GM13977 (cell line): ENCODE measurements around the gene C1orf115.

Source experiments
- DNase-seq: peaks from one replicate; pipeline ENCODE4 v3.0.0; 2012; ENCODE audit warnings: low spot score
- CTCF ChIP-seq: IDR thresholded peaks from 2 replicates; pipeline ENCODE4 v1.5.1; 2012; ENCODE audit warnings: mild to moderate bottlenecking, control low read depth; ENCODE audit not compliant: insufficient read depth; ENCODE audit errors: extremely low read depth, missing control alignments
- in situ Hi-C: fragments of 300-500 bp; cut with MboI; formaldehyde crosslinking; loops from one replicate; pipeline ENCODE4 v1.12.0; 2022; ENCODE audit warnings: low sequenced_read_pairs, low pct_unique_long_range_greater_than_20kb, mixed read lengths, inconsistent platforms; ENCODE audit not compliant: unreplicated experiment

Gene C1orf115

GRCh38 chr1:220692436-220693228, 2.5 kb downstream of the C1orf115 start:
- no peak for TF ChIP-seq CTCF
- no peak for DNase-seq
- in situ Hi-C loops = no loop called here

- in situ Hi-C loops = no loop called here
- DNase-seq = no peak
- no peak for TF ChIP-seq CTCF
Measured at GRCh38 chr1:220694866-220695382, 4.8 kb downstream of the C1orf115 start.

DNA sequence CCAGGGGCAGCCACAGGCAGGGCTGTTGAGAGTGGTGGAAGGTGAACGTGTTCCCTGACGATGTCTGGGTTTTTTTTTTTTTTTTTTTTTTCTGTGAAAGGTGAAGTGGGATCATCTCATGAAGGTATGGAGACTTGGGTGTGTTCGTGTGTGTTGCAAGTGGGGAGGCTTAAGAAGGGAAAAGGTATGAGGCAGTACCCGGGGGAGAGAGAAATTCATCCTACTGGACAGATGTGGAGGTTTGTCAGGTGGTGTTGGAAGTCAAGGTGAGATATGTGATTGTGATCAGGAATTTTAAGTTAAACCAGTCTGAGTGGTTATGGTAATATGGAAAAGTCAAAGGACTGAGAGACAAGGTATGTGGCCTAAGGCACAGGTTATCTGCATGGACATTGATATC, 5.3 kb downstream of the C1orf115 start:
- in situ Hi-C loops = no loop called here
- no peak for DNase-seq
- no peak for TF ChIP-seq CTCF

DNA sequence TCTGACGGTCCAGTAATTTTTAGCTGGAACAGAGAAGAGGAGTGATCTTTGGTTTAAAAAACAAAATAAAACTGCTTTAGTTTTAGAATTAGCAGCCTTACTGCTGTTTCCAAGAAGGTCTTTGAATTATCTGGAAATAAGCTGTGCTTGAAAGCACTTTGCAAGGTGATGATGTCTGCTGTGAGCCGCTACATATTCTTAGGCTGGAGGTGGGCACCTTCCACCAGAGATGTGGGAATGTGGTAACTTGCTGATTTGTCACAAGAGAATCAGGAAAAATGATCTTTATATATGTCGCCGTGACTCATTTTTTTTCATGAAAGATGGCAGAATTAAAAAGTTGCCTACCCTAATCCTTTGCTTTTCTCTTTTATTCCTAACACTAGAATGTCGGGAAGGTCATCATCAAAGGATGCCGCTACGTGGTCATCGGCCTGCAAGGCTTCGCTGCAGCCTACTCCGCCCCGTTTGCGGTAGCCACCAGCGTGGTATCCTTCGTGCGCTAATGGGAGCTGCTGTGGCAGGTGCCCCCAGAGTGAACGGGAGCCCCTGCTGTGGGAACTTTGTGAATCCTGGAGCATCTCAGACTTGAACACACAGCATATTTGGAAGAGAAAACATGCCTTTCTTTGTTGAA, 6.2 kb downstream of the C1orf115 start:
- TF ChIP-seq CTCF = no peak

GRCh38 chr1:220696863-220697231, 6.7 kb downstream of the C1orf115 start:
- DNase-seq = no peak
- no peak for TF ChIP-seq CTCF
- in situ Hi-C loops = no loop called here

More for the DNA sequence above, 6.2 kb downstream of the C1orf115 start:
- in situ Hi-C loops = no loop called here
- no peak for DNase-seq

GRCh38 chr1:220697326-220697725, 7.2 kb downstream of the C1orf115 start:
- in situ Hi-C loops = no loop called here
- DNase-seq = no peak
- no peak for TF ChIP-seq CTCF
